Stomach smooth muscle (tissue), 2 donors: Measurements from ENCODE around the gene BAHCC1.

Experiments
- H3K27ac ChIP-seq: one replicate; pipeline ENCODE4 v1.7.0; 2013; ENCODE audit warnings: mild to moderate bottlenecking, low read length, inconsistent platforms
- H3K27me3 ChIP-seq, 2 donors: one replicate each; pipeline ENCODE4 v1.7.0; 2013; ENCODE audit warnings: low read length in 2 of 2; ENCODE audit not compliant: insufficient read depth in 2 of 2, control insufficient read depth in 1 of 2
- H3K36me3 ChIP-seq, 2 donors: one replicate each; pipeline ENCODE4 v1.7.0; 2013; ENCODE audit warnings: low read length in 2 of 2; ENCODE audit not compliant: control insufficient read depth in 2 of 2, insufficient read depth in 2 of 2
- H3K4me1 ChIP-seq: one replicate; pipeline ENCODE4 v1.7.0; 2013; ENCODE audit warnings: low read length; ENCODE audit not compliant: control insufficient read depth, insufficient read depth
- H3K4me3 ChIP-seq, 2 donors: one replicate each; pipeline ENCODE4 v1.7.0; 2013; ENCODE audit warnings: low read length in 2 of 2
- H3K9ac ChIP-seq, 2 donors: one replicate each; pipeline ENCODE4 v1.7.0; 2013; ENCODE audit warnings: low read length in 2 of 2, mild to moderate bottlenecking in 1 of 2
- H3K9me3 ChIP-seq, 2 donors: one replicate each; pipeline ENCODE4 v1.7.0; 2013; ENCODE audit warnings: low read length in 2 of 2; ENCODE audit not compliant: control insufficient read depth in 2 of 2
- donor health status: healthy.
- donor health status: Pancreatic carcinoma.

The BAHCC1 gene

GRCh38 chr17:81368161-81369022 is 26.9 kb upstream of the BAHCC1 start:
- Histone ChIP-seq H3K4me1 (peaks cover 32% of the 10 kb centered on the region), H3K27ac (no peak overlapping the region), H3K27me3 (no peaks in the 10 kb centered on the region), H3K9ac (no peak overlapping the region), H3K9me3 (no peaks in the 10 kb centered on the region), H3K4me3 (no peak overlapping the region), H3K36me3 (no peaks in the 10 kb centered on the region)

- no peak overlapping the region for H3K27ac ChIP-seq
- no peaks in the 10 kb centered on the region for H3K27me3 ChIP-seq
- H3K4me3 ChIP-seq = no peak overlapping the region
- H3K36me3 ChIP-seq = no peaks in the 10 kb centered on the region
- H3K9me3 ChIP-seq = no peaks in the 10 kb centered on the region
- no peak overlapping the region for H3K9ac ChIP-seq
- peaks cover 25% of the 10 kb centered on the region for H3K4me1 ChIP-seq
These were observed 25.0 kb upstream of the BAHCC1 start for GRCh38 chr17:81370294-81370693.

- Histone ChIP-seq H3K27ac (no peak overlapping the region), H3K36me3 (no peaks in the 10 kb centered on the region), H3K4me3 (no peak overlapping the region), H3K27me3 (no peaks in the 10 kb centered on the region), H3K9ac (no peak overlapping the region), H3K9me3 (no peaks in the 10 kb centered on the region), H3K4me1 (peaks cover 9% of the 10 kb centered on the region)
These were observed 23.1 kb upstream of the BAHCC1 start for GRCh38 chr17:81371910-81372760.

GRCh38 chr17:81373536-81374160 is 21.6 kb upstream of the BAHCC1 start:
- Histone ChIP-seq H3K9me3 (no peaks in the 10 kb centered on the region), H3K4me3 (no peak overlapping the region), H3K27ac (no peak overlapping the region), H3K4me1 (peaks cover 9% of the 10 kb centered on the region), H3K27me3 (no peaks in the 10 kb centered on the region), H3K36me3 (no peaks in the 10 kb centered on the region), H3K9ac (no peak overlapping the region)

- Histone ChIP-seq H3K4me3 (no peak overlapping the region), H3K4me1 (peaks cover 9% of the 10 kb centered on the region), H3K27me3 (no peaks in the 10 kb centered on the region), H3K36me3 (no peaks in the 10 kb centered on the region), H3K9me3 (no peaks in the 10 kb centered on the region), H3K9ac (no peak overlapping the region), H3K27ac (no peak overlapping the region)
These were observed 20.4 kb upstream of the BAHCC1 start for GRCh38 chr17:81374890-81375289.

- H3K27ac ChIP-seq = no peak overlapping the region
- no peaks in the 10 kb centered on the region for H3K9me3 ChIP-seq
- H3K4me3 ChIP-seq = no peak overlapping the region
- no peak overlapping the region for H3K9ac ChIP-seq
- H3K27me3 ChIP-seq = no peaks in the 10 kb centered on the region
- peaks cover 9% of the 10 kb centered on the region for H3K4me1 ChIP-seq
- no peaks in the 10 kb centered on the region for H3K36me3 ChIP-seq
These were observed 18.1 kb upstream of the BAHCC1 start for GRCh38 chr17:81376946-81377714.

- Histone ChIP-seq H3K27me3 (no peaks in the 10 kb centered on the region), H3K4me3 (no peak overlapping the region), H3K4me1 (no peaks in the 10 kb centered on the region), H3K9me3 (no peaks in the 10 kb centered on the region), H3K27ac (no peak overlapping the region), H3K9ac (no peak overlapping the region), H3K36me3 (no peaks in the 10 kb centered on the region)
These were observed 16.2 kb upstream of the BAHCC1 start for GRCh38 chr17:81378941-81379511.

GRCh38 chr17:81379523-81379942 is 15.7 kb upstream of the BAHCC1 start:
- no peak overlapping the region for H3K4me3 ChIP-seq
- no peaks in the 10 kb centered on the region for H3K36me3 ChIP-seq
- H3K27ac ChIP-seq = no peak overlapping the region
- no peak overlapping the region for H3K9ac ChIP-seq
- H3K9me3 ChIP-seq = no peaks in the 10 kb centered on the region
- no peaks in the 10 kb centered on the region for H3K27me3 ChIP-seq
- no peaks in the 10 kb centered on the region for H3K4me1 ChIP-seq

- H3K9ac ChIP-seq = no peak overlapping the region
- no peak overlapping the region for H3K4me3 ChIP-seq
- no peak overlapping the region for H3K27ac ChIP-seq
These were observed 15.1 kb upstream of the BAHCC1 start for GRCh38 chr17:81380131-81380530.

More at GRCh38 chr17:81380131-81380530, 15.1 kb upstream of the BAHCC1 start:
- no peaks in the 10 kb centered on the region for H3K27me3 ChIP-seq
- no peaks in the 10 kb centered on the region for H3K9me3 ChIP-seq
- H3K36me3 ChIP-seq = no peaks in the 10 kb centered on the region
- H3K4me1 ChIP-seq = peaks cover 1% of the 10 kb centered on the region
